GM19193 (cell line): ENCODE results near the gene UCP3.

Experiments
- POLR2A ChIP-seq: IDR thresholded peaks from 4 replicates; pipeline ENCODE4 v1.6.1; 2011; ENCODE audit not compliant: insufficient read depth, insufficient read length; ENCODE audit errors: extremely low read depth

Gene UCP3

GRCh38 chr11:73961321-73961720 is 47.6 kb downstream of the UCP3 start:
- TF ChIP-seq POLR2A = no peak

GRCh38 chr11:73958521-73959141 is 50.3 kb downstream of the UCP3 start:
- TF ChIP-seq POLR2A = no peak

GRCh38 chr11:73957654-73958361 is 51.1 kb downstream of the UCP3 start:
- TF ChIP-seq POLR2A = no peak

- TF ChIP-seq POLR2A = no peak
Measured at GRCh38 chr11:73956876-73957653, 51.8 kb downstream of the UCP3 start.

GRCh38 chr11:73951797-73952196 is 57.1 kb downstream of the UCP3 start:
- TF ChIP-seq POLR2A = no peak

GRCh38 chr11:73950869-73951710 is 57.8 kb downstream of the UCP3 start, which contains the start of gene DNAJB13:
DNAJB13 (plus strand) TSS chr11:73951026; CDS start chr11:73951070, 44 bp downstream.
- TF ChIP-seq POLR2A = no peak
